ENCODE results near the gene GRID1. TPM values are rescaled to one million over a fixed set of nuclear protein-coding genes. Genes with fewer than 3 reads are reported as not detected.

GRID1 gene
- total and polyA plus RNA-seq, 10 of the 15 experiments (the other 5 are each of a cell fraction or from before 2014, with no cell fraction given) = 0.04 to 0.62 (median 0.08) TPM; not detected in 5

DNA sequence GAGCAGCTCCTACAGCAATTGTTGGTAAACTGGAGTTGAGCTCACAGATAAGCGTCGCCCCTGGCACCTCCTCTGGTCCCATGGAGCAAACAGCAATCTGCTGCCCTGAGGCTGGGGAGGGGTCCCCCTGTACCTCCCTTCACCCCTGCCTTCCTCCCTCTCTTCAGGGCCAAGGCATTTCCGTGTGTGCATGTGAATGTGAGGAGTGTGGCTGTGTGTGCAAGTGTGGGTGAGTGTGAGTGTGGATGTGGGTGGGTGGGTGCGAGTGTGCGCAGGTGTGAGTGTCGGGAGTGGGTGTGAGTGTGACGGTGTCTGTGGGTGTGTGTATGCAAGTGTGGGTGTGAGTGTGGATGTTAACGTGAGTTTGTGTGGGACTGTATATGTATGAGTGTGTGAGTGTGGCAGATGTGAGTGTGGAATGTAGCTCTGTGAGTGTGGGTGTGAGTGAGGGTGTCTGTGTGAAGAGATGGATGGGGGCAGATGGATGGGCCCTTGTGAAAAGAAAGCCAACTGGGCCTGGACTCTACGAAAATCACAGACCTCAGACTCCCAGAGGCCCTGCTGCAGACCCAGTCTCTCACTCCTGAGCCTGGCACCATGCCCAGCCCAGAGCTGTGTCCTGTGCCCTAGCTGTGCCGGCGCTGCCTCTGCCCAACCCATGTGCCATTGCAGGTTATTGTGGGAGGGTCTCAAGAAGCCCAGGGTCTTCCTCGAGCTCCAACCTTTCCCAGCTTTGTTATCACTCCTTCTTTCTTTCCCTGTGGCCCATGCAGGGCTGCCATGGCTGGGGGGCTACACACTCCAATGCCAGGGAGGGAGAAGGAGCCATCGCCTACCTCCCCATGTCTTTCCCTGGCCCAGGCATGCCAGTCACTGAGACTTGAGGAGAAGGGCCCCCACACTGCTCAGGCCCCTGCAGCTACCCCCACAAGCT, 73.9 kb downstream of the GRID1 start:
- H3K79me2 ChIP-seq (ENCODE audit: control insufficient read depth, insufficient read depth, low read length) = no peaks in the 10 kb centered on the region
- no peak for FAIRE-seq
- ChIA-PET SMC1A (ENCODE audit: uncharacterized antibody, unreplicated experiment) (no interaction called here), POLR2A (no interaction called here), RAD21 (ENCODE audit: unreplicated experiment) (no interaction called here), CTCF (interaction anchor here (1.0 kb wide), 1 partner anchor 56 kb away, joined by 4 read pairs; no protein-coding TSS in a partner anchor)
- no peak for ATAC-seq
- H2AFZ ChIP-seq (ENCODE audit: control insufficient read depth, low read depth, low read length) = no peak overlapping the region
- H3K9me3 ChIP-seq (replicated peaks; ENCODE audit: control insufficient read depth, insufficient read depth, low read length) = no peaks in the 10 kb centered on the region
- in situ Hi-C loops (cut with MboI) = no loop called here
- H3K27me3 ChIP-seq (replicated peaks in 1 of 2; ENCODE audit: control insufficient read depth in 2 of 2, insufficient read depth in 2 of 2, low read length in 1 of 2) = no peaks in the 10 kb centered on the region; a peak in 1 of 4 replicates
- no peak overlapping the region for H3K4me3 ChIP-seq
- WGBS (ENCODE audit: insufficient coverage, insufficient replicate concordance, low lambda C conversion rate, missing lambda C conversion rate) = 15% methylated on average over 12 of the region's 13 CpGs
- TF ChIP-seq, protein P1, sequence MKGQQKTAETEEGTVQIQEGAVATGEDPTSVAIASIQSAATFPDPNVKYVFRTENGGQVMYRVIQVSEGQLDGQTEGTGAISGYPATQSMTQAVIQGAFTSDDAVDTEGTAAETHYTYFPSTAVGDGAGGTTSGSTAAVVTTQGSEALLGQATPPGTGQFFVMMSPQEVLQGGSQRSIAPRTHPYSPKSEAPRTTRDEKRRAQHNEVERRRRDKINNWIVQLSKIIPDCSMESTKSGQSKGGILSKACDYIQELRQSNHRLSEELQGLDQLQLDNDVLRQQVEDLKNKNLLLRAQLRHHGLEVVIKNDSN (IDR thresholded peaks at IDR 0.05; ENCODE audit: borderline replicate concordance, extremely low read length, insufficient read depth, low read depth, low read length) = no peak
- TF ChIP-seq ZNF217 (IDR thresholded peaks at IDR 0.05) (no peak), MYC (IDR thresholded peaks at IDR 0.05; ENCODE audit: insufficient read depth, insufficient read length, insufficient replicate concordance, low read length, severe bottlenecking) (no peak), NR2F1 (conservative IDR thresholded peaks at IDR 0.05) (no peak), ZSCAN29 (IDR thresholded peaks at IDR 0.05) (no peak)
- H3K4me1 ChIP-seq (ENCODE audit: control insufficient read depth, insufficient read depth, low read length) = no peaks in the 10 kb centered on the region
- intact Hi-C loops (cut with micrococcal nuclease; ENCODE audit: unreplicated experiment) = no loop called here
- H3K4me2 ChIP-seq (ENCODE audit: control insufficient read depth, insufficient read depth) = no peak overlapping the region
- H4K20me1 ChIP-seq (ENCODE audit: control insufficient read depth, insufficient read depth) = no peaks in the 10 kb centered on the region
- no peak overlapping the region for H3K27ac ChIP-seq (ENCODE audit: control insufficient read depth, insufficient read depth)
- BruUV-seq (replicated peaks) = no TSS peak
- no peak overlapping the region for H3K9ac ChIP-seq (ENCODE audit: control insufficient read depth, insufficient read depth, low read length)
- no peak for DNase-seq (ENCODE audit: low read depth, low spot score)
- no peaks in the 10 kb centered on the region for H3K36me3 ChIP-seq (ENCODE audit: control insufficient read depth in 2 of 2, insufficient read depth in 2 of 2, low read length in 1 of 2)
